ENCODE results near the gene KCNE1.
"Not testable (repeated sequence)": the region's sequence is repeated elsewhere in the genome, so short reads cannot be mapped to it uniquely, and the experiment has no call there.

- TF ChIP-seq, protein P1, sequence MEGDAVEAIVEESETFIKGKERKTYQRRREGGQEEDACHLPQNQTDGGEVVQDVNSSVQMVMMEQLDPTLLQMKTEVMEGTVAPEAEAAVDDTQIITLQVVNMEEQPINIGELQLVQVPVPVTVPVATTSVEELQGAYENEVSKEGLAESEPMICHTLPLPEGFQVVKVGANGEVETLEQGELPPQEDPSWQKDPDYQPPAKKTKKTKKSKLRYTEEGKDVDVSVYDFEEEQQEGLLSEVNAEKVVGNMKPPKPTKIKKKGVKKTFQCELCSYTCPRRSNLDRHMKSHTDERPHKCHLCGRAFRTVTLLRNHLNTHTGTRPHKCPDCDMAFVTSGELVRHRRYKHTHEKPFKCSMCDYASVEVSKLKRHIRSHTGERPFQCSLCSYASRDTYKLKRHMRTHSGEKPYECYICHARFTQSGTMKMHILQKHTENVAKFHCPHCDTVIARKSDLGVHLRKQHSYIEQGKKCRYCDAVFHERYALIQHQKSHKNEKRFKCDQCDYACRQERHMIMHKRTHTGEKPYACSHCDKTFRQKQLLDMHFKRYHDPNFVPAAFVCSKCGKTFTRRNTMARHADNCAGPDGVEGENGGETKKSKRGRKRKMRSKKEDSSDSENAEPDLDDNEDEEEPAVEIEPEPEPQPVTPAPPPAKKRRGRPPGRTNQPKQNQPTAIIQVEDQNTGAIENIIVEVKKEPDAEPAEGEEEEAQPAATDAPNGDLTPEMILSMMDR (IDR thresholded peaks at IDR 0.05): not testable (repeated sequence)
- not testable (repeated sequence) for TF ChIP-seq POLR2A (IDR thresholded peaks at IDR 0.05)
Observed at GRCh38 chr21:34404742-34405141, 107.3 kb downstream of the KCNE1 start.
